H1 (cell line): ENCODE measurements around the gene INPP5B. TPM values are rescaled to one million over a fixed set of nuclear protein-coding genes. Genes with fewer than 3 reads are reported as not detected.

Experiments
- BRCA1 ChIP-seq: IDR thresholded peaks from 2 replicates; pipeline ENCODE4 v1.6.1; 2012; ENCODE audit warnings: low read depth, low read length, improper control_type of control experiment
- CREB1 ChIP-seq: IDR thresholded peaks from 2 replicates; pipeline ENCODE4 v1.6.1; 2012; ENCODE audit warnings: inconsistent platforms
- POLR2A ChIP-seq, 2 experiments: IDR thresholded peaks; 1 replicate in 1 of 2; 2 replicates in 1 of 2; pipeline ENCODE4 v1.6.1; 2011; ENCODE audit warnings: low read depth in 2 of 2, low read length in 2 of 2, mild to moderate bottlenecking in 2 of 2; ENCODE audit errors: control extremely low read depth in 1 of 2
- SAP30 ChIP-seq: fragments of 300-600 bp; sonication (generic); IDR thresholded peaks from 2 replicates; pipeline ENCODE4 v1.7.1; 2012; ENCODE audit warnings: low read length, moderate library complexity, mild to moderate bottlenecking, inconsistent platforms; ENCODE audit not compliant: insufficient read depth, insufficient replicate concordance
- polyA plus RNA-seq, 7 experiments: library from polyadenylated mRNA; depleted of rRNA in 3 of 7; stranded (reverse) in 5 of 7; unstranded in 2 of 7; fragments of >200 nt in 5 of 7; fragments of 200-250 nt in 2 of 7; gene quantifications; 1 replicate in 5 of 7; 2 replicates in 1 of 7; 4 replicates in 1 of 7; pipeline versions ENCODE4 v1.2.1 to v1.2.3, GENCODE V29; 2011 to 2013; ENCODE audit warnings: missing spikeins in 2 of 7, mixed read lengths in 2 of 7
- total RNA-seq: library from RNA; stranded (reverse); fragmentation: NEBNext Ultra II Directional; extraction: Animal tissue kit (Norgen Biotek cat#: 25700); gene quantifications from 2 replicates; pipeline ENCODE4 v1.2.1, GENCODE V29; 2021

Gene INPP5B
- total and polyA plus RNA-seq, 2 of the 8 experiments (the other 6 are each of a cell fraction or from before 2014, with no cell fraction given) = 14.0 to 23.7 TPM

DNA sequence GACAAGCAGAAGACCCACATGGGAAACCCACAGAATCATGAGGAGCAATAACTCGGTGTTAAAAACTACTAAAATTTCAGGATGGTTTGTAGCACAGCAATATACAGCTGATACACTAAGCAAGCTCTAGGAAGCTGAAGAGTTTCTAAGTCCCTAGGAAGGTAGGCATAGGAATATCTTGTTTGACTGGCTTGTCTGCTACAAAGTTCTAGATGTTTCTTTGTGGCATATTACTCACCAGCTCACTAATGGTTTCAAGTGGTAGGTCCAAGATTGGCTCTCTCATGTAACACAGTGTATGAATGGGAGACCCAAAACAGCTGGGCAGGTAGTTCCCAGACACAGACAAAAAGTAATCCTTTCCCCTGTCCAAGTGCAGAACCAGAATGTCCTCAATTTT, 74.2 kb downstream of the INPP5B start (continued):
- no peak for TF ChIP-seq SAP30
- no peak for TF ChIP-seq BRCA1
- no peak for TF ChIP-seq CREB1
- TF ChIP-seq POLR2A (IDR thresholded peaks at IDR 0.05; ENCODE audit: control extremely low read depth in 1 of 2, low read depth in 2 of 2, low read length in 2 of 2) = no peak
